Measurements from ENCODE around the gene SYNGR1. TPM values are rescaled to one million over a fixed set of nuclear protein-coding genes. Genes with fewer than 3 reads are reported as not detected.

SYNGR1 gene
- total and polyA plus RNA-seq, 2 of the 8 experiments (the other 6 are each of a cell fraction or from before 2014, with no cell fraction given), result 32.5 to 84.7 TPM

DNA sequence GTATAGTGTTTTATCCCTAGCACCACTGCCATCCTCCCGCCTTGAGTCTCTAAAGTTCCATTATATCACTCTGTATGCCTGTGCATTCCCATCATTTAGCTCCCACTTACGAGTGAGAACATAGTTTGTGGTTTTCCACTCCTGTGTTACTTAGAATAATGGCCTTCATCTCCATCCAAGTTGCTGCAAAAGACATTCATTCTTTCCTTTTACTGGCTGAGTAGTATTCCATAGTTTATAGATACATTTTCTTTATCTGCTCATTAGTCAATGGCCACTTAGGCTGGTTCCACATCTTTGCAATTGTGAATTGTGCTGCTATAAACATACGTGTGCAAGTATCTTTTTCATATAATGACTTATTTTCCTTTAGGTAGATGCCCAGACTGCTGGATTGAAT lies 74.2 kb downstream of the SYNGR1 start:
- Histone ChIP-seq H3K4me2 (ENCODE audit: insufficient read depth in 1 of 2, low read depth in 2 of 2, low read length in 2 of 2) (no peak overlapping the region), H3K56ac (replicated peaks; ENCODE audit: insufficient read length, low read depth, low read length) (no peak overlapping the region), H3K14ac (ENCODE audit: insufficient read length) (no peak overlapping the region), H2AK5ac (ENCODE audit: low read depth, low read length) (no peak overlapping the region), H4K91ac (replicated peaks; ENCODE audit: insufficient read length, low read length) (no peak overlapping the region), H4K5ac (ENCODE audit: insufficient read length, low read depth, low read length) (no peak overlapping the region), H3K4me1 (replicated peaks in 1 of 4; ENCODE audit: control insufficient read depth in 3 of 4, insufficient read depth in 4 of 4, low read length in 3 of 4) (peaks cover 8 to 14% (median 11%) of the 10 kb centered on the region in 4 experiments), H3K9ac (replicated peaks in 1 of 4; ENCODE audit: extremely low read depth in 1 of 4, low read depth in 3 of 4, low read length in 3 of 4) (no peak overlapping the region), H3K23ac (ENCODE audit: insufficient read length) (no peak overlapping the region), H3K18ac (ENCODE audit: extremely low read depth, low read length) (no peak overlapping the region), H3K27me3 (replicated peaks in 1 of 4; ENCODE audit: control insufficient read depth in 3 of 4, extremely low read depth in 1 of 4, insufficient read depth in 3 of 4, low read length in 3 of 4) (no peaks in the 10 kb centered on the region), H3K4me3 (ENCODE audit: extremely low read depth in 1 of 4, insufficient read depth in 2 of 4, low read depth in 3 of 4, low read length in 4 of 4) (no peak overlapping the region), H4K20me1 (replicated peaks in 1 of 2; ENCODE audit: control insufficient read depth in 1 of 2, insufficient read depth in 2 of 2, low read length in 2 of 2) (peaks cover 0 to 2% of the 10 kb centered on the region in 2 experiments), H3K23me2 (ENCODE audit: low read depth, low read length) (no peaks in the 10 kb centered on the region; the same call in 1 of the 2 replicates), H2BK12ac (ENCODE audit: low read depth, low read length) (no peak overlapping the region), H2AFZ (ENCODE audit: low read length) (no peak overlapping the region), H3K27ac (ENCODE audit: low read depth, low read length) (no peak overlapping the region), H2BK20ac (ENCODE audit: low read length) (no peak overlapping the region), H3K4ac (replicated peaks; ENCODE audit: insufficient read length, low read depth, low read length) (no peak overlapping the region), H4K8ac (ENCODE audit: extremely low read depth, insufficient read depth, low read length) (no peak overlapping the region), H3K79me1 (ENCODE audit: low read depth, low read length) (no peaks in the 10 kb centered on the region; the same call in 1 of the 2 replicates), H2BK15ac (ENCODE audit: low read length) (no peak overlapping the region), H3K9me3 (ENCODE audit: insufficient read depth in 2 of 2, low read depth in 1 of 2, low read length in 1 of 2) (no peaks in the 10 kb centered on the region), H3K36me3 (ENCODE audit: control insufficient read depth in 2 of 4, insufficient read depth in 4 of 4, low read length in 3 of 4) (peaks cover 2 to 27% (median 8%) of the 10 kb centered on the region in 4 experiments; a peak in 6 of 8 replicates), H3K79me2 (ENCODE audit: control insufficient read depth in 1 of 2, insufficient read depth in 2 of 2, low read length in 2 of 2) (no peaks in the 10 kb centered on the region), H2BK120ac (replicated peaks; ENCODE audit: low read depth, low read length) (no peak overlapping the region), H2BK5ac (ENCODE audit: low read depth, low read length) (no peak overlapping the region)
- ChIA-PET POLR2A (ENCODE audit: partially characterized antibody) (interaction anchor here (1.5 to 2.0 kb wide), 2 partner anchors 19 to 107 kb away, joined by 3 to 4 read pairs; no protein-coding TSS in a partner anchor), CTCF (ENCODE audit: partially characterized antibody) (interaction anchor here (0.8 to 1.7 kb wide), 5 partner anchors 24 to 93 kb away, joined by 3 to 5 read pairs (median 4); no protein-coding TSS in a partner anchor)
- 82% methylated on average over 3 of the region's 3 CpGs; no CpG with 5 or more reads in 1 of the 2 experiments for WGBS, 2 experiments (ENCODE audit: extremely low coverage in 1 of 2, insufficient coverage in 1 of 2, insufficient read length in 1 of 2, insufficient replicate concordance in 2 of 2, low coverage in 1 of 2, low lambda C conversion rate in 2 of 2, missing lambda C conversion rate in 1 of 2)
- FAIRE-seq (no peak), DNase-seq (ENCODE audit: low read depth in 1 of 2, low spot score in 2 of 2) (no peak)
- no peak for TF ChIP-seq KDM4A (IDR thresholded peaks at IDR 0.05; ENCODE audit: low read depth, low read length, severe bottlenecking)
- TF ChIP-seq, protein P1, sequence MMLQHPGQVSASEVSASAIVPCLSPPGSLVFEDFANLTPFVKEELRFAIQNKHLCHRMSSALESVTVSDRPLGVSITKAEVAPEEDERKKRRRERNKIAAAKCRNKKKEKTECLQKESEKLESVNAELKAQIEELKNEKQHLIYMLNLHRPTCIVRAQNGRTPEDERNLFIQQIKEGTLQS (IDR thresholded peaks at IDR 0.05; ENCODE audit: insufficient read depth, low read depth, low read length), result no peak
- TF ChIP-seq TBP (IDR thresholded peaks at IDR 0.05; ENCODE audit: low read depth, low read length), result no peak
- TF ChIP-seq, protein P2, sequence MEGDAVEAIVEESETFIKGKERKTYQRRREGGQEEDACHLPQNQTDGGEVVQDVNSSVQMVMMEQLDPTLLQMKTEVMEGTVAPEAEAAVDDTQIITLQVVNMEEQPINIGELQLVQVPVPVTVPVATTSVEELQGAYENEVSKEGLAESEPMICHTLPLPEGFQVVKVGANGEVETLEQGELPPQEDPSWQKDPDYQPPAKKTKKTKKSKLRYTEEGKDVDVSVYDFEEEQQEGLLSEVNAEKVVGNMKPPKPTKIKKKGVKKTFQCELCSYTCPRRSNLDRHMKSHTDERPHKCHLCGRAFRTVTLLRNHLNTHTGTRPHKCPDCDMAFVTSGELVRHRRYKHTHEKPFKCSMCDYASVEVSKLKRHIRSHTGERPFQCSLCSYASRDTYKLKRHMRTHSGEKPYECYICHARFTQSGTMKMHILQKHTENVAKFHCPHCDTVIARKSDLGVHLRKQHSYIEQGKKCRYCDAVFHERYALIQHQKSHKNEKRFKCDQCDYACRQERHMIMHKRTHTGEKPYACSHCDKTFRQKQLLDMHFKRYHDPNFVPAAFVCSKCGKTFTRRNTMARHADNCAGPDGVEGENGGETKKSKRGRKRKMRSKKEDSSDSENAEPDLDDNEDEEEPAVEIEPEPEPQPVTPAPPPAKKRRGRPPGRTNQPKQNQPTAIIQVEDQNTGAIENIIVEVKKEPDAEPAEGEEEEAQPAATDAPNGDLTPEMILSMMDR (IDR thresholded peaks at IDR 0.05; ENCODE audit: control extremely low read depth in 1 of 3, insufficient read depth in 1 of 3, low read depth in 1 of 3, low read length in 3 of 3), result no peak
- no peak for TF ChIP-seq BRCA1 (IDR thresholded peaks at IDR 0.05; ENCODE audit: low read depth, low read length)
- TF ChIP-seq KDM1A (IDR thresholded peaks at IDR 0.05; ENCODE audit: borderline replicate concordance, low read length), result no peak
- TF ChIP-seq CBX5 (IDR thresholded peaks at IDR 0.05; ENCODE audit: low read depth, low read length), result no peak
- no peak for TF ChIP-seq SUZ12 (IDR thresholded peaks at IDR 0.05; ENCODE audit: low read length)
- TF ChIP-seq SAP30 (IDR thresholded peaks at IDR 0.05; ENCODE audit: insufficient read depth, insufficient replicate concordance, low read length), result no peak
- no peak for TF ChIP-seq JUN (IDR thresholded peaks at IDR 0.05; ENCODE audit: low read depth, low read length)
